ENCODE results near the gene DNMT3B.

DNA sequence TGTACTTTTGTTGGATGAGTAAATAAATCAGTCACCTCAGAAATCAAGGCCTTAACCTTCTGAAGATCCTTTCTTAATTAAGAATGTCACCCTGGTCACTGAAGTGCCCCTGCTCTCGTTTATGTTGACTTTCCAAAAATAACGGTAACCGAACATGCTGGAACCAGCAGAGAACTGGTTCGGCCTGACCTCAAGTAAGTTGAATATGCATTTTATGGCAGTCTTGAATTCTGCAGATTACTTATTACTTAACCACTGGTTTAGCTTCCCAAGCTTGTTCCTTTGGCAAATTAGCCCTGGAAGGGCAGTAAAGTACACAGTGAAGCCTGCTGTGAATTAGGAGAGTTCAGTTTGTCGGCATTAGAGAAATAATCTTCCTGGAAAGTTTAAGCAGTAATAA, 69.8 kb downstream of the DNMT3B start:
- TF ChIP-seq, protein P1, sequence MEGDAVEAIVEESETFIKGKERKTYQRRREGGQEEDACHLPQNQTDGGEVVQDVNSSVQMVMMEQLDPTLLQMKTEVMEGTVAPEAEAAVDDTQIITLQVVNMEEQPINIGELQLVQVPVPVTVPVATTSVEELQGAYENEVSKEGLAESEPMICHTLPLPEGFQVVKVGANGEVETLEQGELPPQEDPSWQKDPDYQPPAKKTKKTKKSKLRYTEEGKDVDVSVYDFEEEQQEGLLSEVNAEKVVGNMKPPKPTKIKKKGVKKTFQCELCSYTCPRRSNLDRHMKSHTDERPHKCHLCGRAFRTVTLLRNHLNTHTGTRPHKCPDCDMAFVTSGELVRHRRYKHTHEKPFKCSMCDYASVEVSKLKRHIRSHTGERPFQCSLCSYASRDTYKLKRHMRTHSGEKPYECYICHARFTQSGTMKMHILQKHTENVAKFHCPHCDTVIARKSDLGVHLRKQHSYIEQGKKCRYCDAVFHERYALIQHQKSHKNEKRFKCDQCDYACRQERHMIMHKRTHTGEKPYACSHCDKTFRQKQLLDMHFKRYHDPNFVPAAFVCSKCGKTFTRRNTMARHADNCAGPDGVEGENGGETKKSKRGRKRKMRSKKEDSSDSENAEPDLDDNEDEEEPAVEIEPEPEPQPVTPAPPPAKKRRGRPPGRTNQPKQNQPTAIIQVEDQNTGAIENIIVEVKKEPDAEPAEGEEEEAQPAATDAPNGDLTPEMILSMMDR (IDR thresholded peaks at IDR 0.05): no peak
- no peak for TF ChIP-seq POLR2A (IDR thresholded peaks at IDR 0.05)
